SJSA1 (cell line): ENCODE measurements around the gene MAGI3. TPM values are rescaled to one million over a fixed set of nuclear protein-coding genes. Genes with fewer than 3 reads are reported as not detected.
A peak's percentile ranks its signal among the peaks of the same experiment; 100 is the strongest.
"Not testable (repeated sequence)": the region's sequence is repeated elsewhere in the genome, so short reads cannot be mapped to it uniquely, and the experiment has no call there.

Experiments used
- DNase-seq, 2 experiments: peaks; one replicate each; pipeline ENCODE4 v3.0.0-alpha.2; 2015 to 2020; ENCODE audit warnings: low spot score in 2 of 2, low read depth in 1 of 2
- H3K27ac ChIP-seq: fragments of 250-450 bp; sonication (Bioruptor Pico); 2 replicates; pipeline ENCODE4 v1.5.1; 2020; ENCODE audit warnings: mild to moderate bottlenecking, moderate library complexity
- H3K27me3 ChIP-seq: fragments of 250-450 bp; sonication (Bioruptor Pico); replicated peaks from 2 replicates; pipeline ENCODE4 v1.5.1; 2020; ENCODE audit warnings: mild to moderate bottlenecking, moderate library complexity
- H3K36me3 ChIP-seq: fragments of 250-450 bp; sonication (Bioruptor Pico); 2 replicates; pipeline ENCODE4 v1.5.1; 2020; ENCODE audit warnings: mild to moderate bottlenecking
- H3K4me1 ChIP-seq: fragments of 250-450 bp; sonication (Bioruptor Pico); replicated peaks from 2 replicates; pipeline ENCODE4 v1.6.1; 2021; ENCODE audit warnings: mild to moderate bottlenecking
- H3K4me3 ChIP-seq: fragments of 250-450 bp; sonication (Bioruptor Pico); 2 replicates; pipeline ENCODE4 v1.5.1; 2020; ENCODE audit warnings: mild to moderate bottlenecking
- H3K9me3 ChIP-seq: fragments of 250-450 bp; sonication (Bioruptor Pico); replicated peaks from 2 replicates; pipeline ENCODE4 v1.5.1; 2020; ENCODE audit warnings: mild to moderate bottlenecking
- total RNA-seq: library from RNA; depleted of rRNA; stranded (reverse); fragments of >200 nt; shearing (Covaris generic); gene quantifications from 2 replicates; pipeline ENCODE4 v1.2.3, GENCODE V29; 2014

MAGI3 gene
- total RNA-seq, 1 experiment from 2014 or later, result 25.4 TPM

- peak in 1 of 2 experiments; percentile 28 for DNase-seq
- H3K9me3 ChIP-seq, result peaks cover 12% of the 10 kb centered on the region; the same call in 1 of the 2 replicates
- H3K27ac ChIP-seq, result no peak overlapping the region
- no peak overlapping the region for H3K4me3 ChIP-seq
- no peaks in the 10 kb centered on the region for H3K36me3 ChIP-seq
- no peaks in the 10 kb centered on the region for H3K27me3 ChIP-seq
- no peaks in the 10 kb centered on the region for H3K4me1 ChIP-seq
Measured at GRCh38 chr1:113479713-113480676, 89.7 kb downstream of the MAGI3 start.

- H3K36me3 ChIP-seq, H3K4me3 ChIP-seq, H3K27me3 ChIP-seq, H3K9me3 ChIP-seq, DNase-seq, H3K4me1 ChIP-seq, H3K27ac ChIP-seq: not testable (repeated sequence)
Measured at GRCh38 chr1:113485131-113485530, 94.8 kb downstream of the MAGI3 start.

- Histone ChIP-seq H3K4me3 (no peak overlapping the region), H3K27ac (no peak overlapping the region), H3K27me3 (no peaks in the 10 kb centered on the region), H3K4me1 (no peaks in the 10 kb centered on the region), H3K36me3 (peaks cover 4% of the 10 kb centered on the region; the same call in 1 of the 2 replicates), H3K9me3 (peaks cover 11% of the 10 kb centered on the region)
- no peak for DNase-seq
Measured at GRCh38 chr1:113488576-113489177, 98.4 kb downstream of the MAGI3 start.

- Histone ChIP-seq H3K4me1 (no peaks in the 10 kb centered on the region), H3K27me3 (no peaks in the 10 kb centered on the region), H3K27ac (no peak overlapping the region), H3K9me3 (peaks cover 11% of the 10 kb centered on the region), H3K36me3 (peaks cover 4% of the 10 kb centered on the region; the same call in 1 of the 2 replicates), H3K4me3 (no peak overlapping the region)
- no peak for DNase-seq
Measured at GRCh38 chr1:113490384-113490783, 100.1 kb downstream of the MAGI3 start.

GRCh38 chr1:113493533-113493932 is 103.2 kb downstream of the MAGI3 start:
- no peak for DNase-seq
- Histone ChIP-seq H3K36me3 (peaks cover 4% of the 10 kb centered on the region; the same call in 1 of the 2 replicates), H3K4me1 (no peaks in the 10 kb centered on the region), H3K27ac (no peak overlapping the region), H3K27me3 (no peaks in the 10 kb centered on the region), H3K9me3 (peaks cover 11% of the 10 kb centered on the region), H3K4me3 (no peak overlapping the region)

- Histone ChIP-seq H3K27ac (no peak overlapping the region), H3K9me3 (peaks cover under 1% of the 10 kb centered on the region), H3K27me3 (no peaks in the 10 kb centered on the region), H3K4me3 (no peak overlapping the region), H3K4me1 (no peaks in the 10 kb centered on the region), H3K36me3 (0 out of 2 replicates have a peak, but pooled peaks cover under 1% of the 10 kb centered on the region)
- no peak for DNase-seq
Measured at GRCh38 chr1:113505357-113505756, 115.0 kb downstream of the MAGI3 start.

- DNase-seq, result no peak
- H3K4me1 ChIP-seq, result no peaks in the 10 kb centered on the region
- H3K4me3 ChIP-seq, result no peak overlapping the region
- no peak overlapping the region for H3K27ac ChIP-seq
- H3K36me3 ChIP-seq, result 0 out of 2 replicates have a peak, but pooled peaks cover 3% of the 10 kb centered on the region
- H3K9me3 ChIP-seq, result peaks cover 8% of the 10 kb centered on the region
- no peaks in the 10 kb centered on the region for H3K27me3 ChIP-seq
Measured at GRCh38 chr1:113507552-113508214, 117.4 kb downstream of the MAGI3 start.

GRCh38 chr1:113508364-113509164 is 118.2 kb downstream of the MAGI3 start:
- Histone ChIP-seq H3K4me3 (no peak overlapping the region), H3K9me3 (peaks cover 8% of the 10 kb centered on the region), H3K27ac (no peak overlapping the region), H3K27me3 (no peaks in the 10 kb centered on the region), H3K4me1 (no peaks in the 10 kb centered on the region), H3K36me3 (0 out of 2 replicates have a peak, but pooled peaks cover 3% of the 10 kb centered on the region)
- DNase-seq, result no peak

- H3K4me1 ChIP-seq, H3K4me3 ChIP-seq, H3K27ac ChIP-seq, DNase-seq, H3K27me3 ChIP-seq, H3K9me3 ChIP-seq, H3K36me3 ChIP-seq: not testable (repeated sequence)
Measured at GRCh38 chr1:113509766-113510165, 119.5 kb downstream of the MAGI3 start.

GRCh38 chr1:113511269-113511668 is 121.0 kb downstream of the MAGI3 start:
- no peak overlapping the region for H3K27ac ChIP-seq
- H3K27me3 ChIP-seq, result no peaks in the 10 kb centered on the region
- H3K9me3 ChIP-seq, result peaks cover 8% of the 10 kb centered on the region
- 0 out of 2 replicates have a peak, but pooled peaks cover 3% of the 10 kb centered on the region for H3K36me3 ChIP-seq
- H3K4me1 ChIP-seq, result peaks cover 12% of the 10 kb centered on the region
- DNase-seq, result no peak
- H3K4me3 ChIP-seq, result no peak overlapping the region

GRCh38 chr1:113515498-113515897 is 125.2 kb downstream of the MAGI3 start:
- H3K4me1 ChIP-seq, result peaks cover 18% of the 10 kb centered on the region
- H3K9me3 ChIP-seq, result peaks cover 6% of the 10 kb centered on the region
- H3K27me3 ChIP-seq, result no peaks in the 10 kb centered on the region
- peak in 1 of 2 experiments; percentile 12 for DNase-seq
- H3K4me3 ChIP-seq, result no peak overlapping the region
- H3K36me3 ChIP-seq, result 0 out of 2 replicates have a peak, but pooled peaks cover 2% of the 10 kb centered on the region
- H3K27ac ChIP-seq, result no peak overlapping the region

- H3K36me3 ChIP-seq, result no peaks in the 10 kb centered on the region
- DNase-seq, result no peak
- H3K27ac ChIP-seq, result no peak overlapping the region
- no peak overlapping the region for H3K4me3 ChIP-seq
- no peaks in the 10 kb centered on the region for H3K9me3 ChIP-seq
- H3K27me3 ChIP-seq, result no peaks in the 10 kb centered on the region
- peaks cover 18% of the 10 kb centered on the region for H3K4me1 ChIP-seq
Measured at GRCh38 chr1:113517346-113517745, 127.0 kb downstream of the MAGI3 start.

GRCh38 chr1:113517983-113518382 is 127.7 kb downstream of the MAGI3 start:
- Histone ChIP-seq H3K36me3 (no peaks in the 10 kb centered on the region), H3K27ac (no peak overlapping the region), H3K4me1 (peaks cover 18% of the 10 kb centered on the region), H3K9me3 (no peaks in the 10 kb centered on the region), H3K4me3 (no peak overlapping the region), H3K27me3 (no peaks in the 10 kb centered on the region)
- no peak for DNase-seq
